Measurements from ENCODE around the gene TBKBP1.
"Not testable (repeated sequence)": the region's sequence is repeated elsewhere in the genome, so short reads cannot be mapped to it uniquely, and the experiment has no call there.

Gene TBKBP1

GRCh38 chr17:47676199-47676472, 17.8 kb upstream of the TBKBP1 start:
- no peak for TF ChIP-seq MYC (IDR thresholded peaks at IDR 0.05; ENCODE audit: low read depth, low read length)
- no peak for TF ChIP-seq MAX (IDR thresholded peaks at IDR 0.05; ENCODE audit: low read depth, low read length)
- no peak for TF ChIP-seq CTCF (IDR thresholded peaks at IDR 0.05; ENCODE audit: low read depth, low read length)
- TF ChIP-seq POLR2A (IDR thresholded peaks at IDR 0.05; ENCODE audit: extremely low read depth, insufficient read length), result no peak
- H3K4me3 ChIP-seq (ENCODE audit: low read depth, low read length), result no peak overlapping the region
- no peak for DNase-seq (ENCODE audit: low read depth)

GRCh38 chr17:47676510-47677165, 17.3 kb upstream of the TBKBP1 start:
- H3K4me3 ChIP-seq (ENCODE audit: low read depth, low read length), result no peak overlapping the region
- DNase-seq (ENCODE audit: low read depth), result no peak
- TF ChIP-seq POLR2A (IDR thresholded peaks at IDR 0.05; ENCODE audit: extremely low read depth, insufficient read length), result no peak
- TF ChIP-seq CTCF (IDR thresholded peaks at IDR 0.05; ENCODE audit: low read depth, low read length), result no peak
- TF ChIP-seq MAX (IDR thresholded peaks at IDR 0.05; ENCODE audit: low read depth, low read length), result no peak
- no peak for TF ChIP-seq MYC (IDR thresholded peaks at IDR 0.05; ENCODE audit: low read depth, low read length)

GRCh38 chr17:47678196-47678595, 15.8 kb upstream of the TBKBP1 start:
- TF ChIP-seq POLR2A (IDR thresholded peaks at IDR 0.05; ENCODE audit: extremely low read depth, insufficient read length), result no peak
- DNase-seq (ENCODE audit: low read depth), result no peak
- H3K4me3 ChIP-seq (ENCODE audit: low read depth, low read length), result no peak overlapping the region

GRCh38 chr17:47682138-47682537, 11.8 kb upstream of the TBKBP1 start:
- no peak for TF ChIP-seq POLR2A (IDR thresholded peaks at IDR 0.05; ENCODE audit: extremely low read depth, insufficient read length)
- TF ChIP-seq MAX (IDR thresholded peaks at IDR 0.05; ENCODE audit: low read depth, low read length), result no peak
- no peak for TF ChIP-seq MYC (IDR thresholded peaks at IDR 0.05; ENCODE audit: low read depth, low read length)
- no peak for TF ChIP-seq CTCF (IDR thresholded peaks at IDR 0.05; ENCODE audit: low read depth, low read length)
- H3K4me3 ChIP-seq (ENCODE audit: low read depth, low read length), result no peak overlapping the region
- no peak for DNase-seq (ENCODE audit: low read depth)

- DNase-seq (ENCODE audit: low read depth); H3K4me3 ChIP-seq (ENCODE audit: low read depth, low read length): not testable (repeated sequence)
These were observed 11.2 kb upstream of the TBKBP1 start for GRCh38 chr17:47682727-47683126.

- TF ChIP-seq CTCF (IDR thresholded peaks at IDR 0.05; ENCODE audit: low read depth, low read length) (no peak), POLR2A (IDR thresholded peaks at IDR 0.05; ENCODE audit: extremely low read depth, insufficient read length) (no peak), MAX (IDR thresholded peaks at IDR 0.05; ENCODE audit: low read depth, low read length) (no peak), MYC (IDR thresholded peaks at IDR 0.05; ENCODE audit: low read depth, low read length) (no peak)
- no peak for DNase-seq (ENCODE audit: low read depth)
- no peak overlapping the region for H3K4me3 ChIP-seq (ENCODE audit: low read depth, low read length)
These were observed 9.9 kb upstream of the TBKBP1 start for GRCh38 chr17:47684025-47684424.

GRCh38 chr17:47684535-47685193, 9.3 kb upstream of the TBKBP1 start:
- TF ChIP-seq POLR2A (IDR thresholded peaks at IDR 0.05; ENCODE audit: extremely low read depth, insufficient read length), result no peak
- TF ChIP-seq MYC (IDR thresholded peaks at IDR 0.05; ENCODE audit: low read depth, low read length), result no peak
- no peak for TF ChIP-seq CTCF (IDR thresholded peaks at IDR 0.05; ENCODE audit: low read depth, low read length)
- TF ChIP-seq MAX (IDR thresholded peaks at IDR 0.05; ENCODE audit: low read depth, low read length), result no peak

More at GRCh38 chr17:47684535-47685193, 9.3 kb upstream of the TBKBP1 start:
- H3K4me3 ChIP-seq (ENCODE audit: low read depth, low read length), result no peak overlapping the region
- DNase-seq (ENCODE audit: low read depth), result no peak

All from NB4 (cell line).